ENCODE data around the gene AAR2.

The AAR2 gene

DNA sequence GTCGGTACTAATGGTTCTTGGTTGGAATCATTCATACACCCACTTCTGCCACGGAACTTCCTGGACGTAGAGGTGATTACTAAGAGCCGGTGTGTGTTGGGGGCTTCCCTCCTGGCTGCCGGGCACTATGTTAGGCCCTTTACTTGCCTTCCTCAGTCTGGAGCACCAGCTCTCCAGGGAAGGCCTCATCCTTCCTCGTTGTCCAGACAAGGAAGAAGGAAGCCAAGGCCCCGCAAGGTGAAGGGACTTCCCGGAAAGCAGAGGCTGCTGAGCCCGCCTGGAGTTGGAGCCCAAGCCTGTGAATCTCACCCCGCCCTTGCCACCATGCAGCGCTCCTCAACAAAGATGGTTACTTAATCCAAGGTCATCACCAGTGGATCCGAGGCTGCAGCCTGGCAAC lies 26.2 kb downstream of the AAR2 start:
- DNase-seq: no peak

DNA sequence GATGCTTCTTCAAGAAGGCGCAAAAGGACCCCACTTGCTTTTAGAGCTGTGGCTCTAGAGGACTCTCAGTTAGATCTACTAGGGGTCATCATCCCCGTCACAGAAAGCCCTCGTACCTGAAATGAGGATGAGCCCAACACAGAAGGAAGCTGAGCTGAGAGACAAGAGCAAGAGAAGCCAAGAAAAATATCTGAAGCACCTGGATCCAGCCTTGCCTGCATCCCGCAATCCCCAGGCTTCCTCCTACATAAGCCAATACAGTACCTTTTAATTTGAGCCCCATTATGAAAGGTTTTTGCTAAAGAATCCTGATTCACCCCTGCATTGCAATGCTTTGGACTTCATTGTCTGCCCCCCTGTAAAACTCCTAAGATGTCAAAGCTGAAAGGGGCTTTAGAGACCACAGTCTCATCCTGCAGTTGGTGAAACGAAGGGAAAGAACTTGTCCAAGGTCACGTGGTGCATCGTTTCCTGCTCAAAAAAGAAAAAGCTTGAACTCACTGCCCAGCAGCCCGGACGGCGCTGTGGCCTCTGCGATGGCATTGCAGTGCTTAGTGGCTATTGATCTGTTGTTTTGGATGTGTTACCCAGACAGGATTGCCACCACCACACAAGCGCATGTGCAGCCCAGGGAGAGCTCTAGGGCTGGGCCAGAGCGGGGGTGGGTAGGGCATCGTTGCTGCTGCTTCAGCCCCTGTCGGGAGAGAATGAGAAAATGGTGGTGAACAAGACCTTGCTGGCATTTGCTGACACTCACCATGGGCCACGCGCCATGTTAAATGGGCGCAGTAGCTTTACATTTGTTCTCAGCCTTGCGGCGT lies 28.4 kb downstream of the AAR2 start:
- no peak for DNase-seq

DNA sequence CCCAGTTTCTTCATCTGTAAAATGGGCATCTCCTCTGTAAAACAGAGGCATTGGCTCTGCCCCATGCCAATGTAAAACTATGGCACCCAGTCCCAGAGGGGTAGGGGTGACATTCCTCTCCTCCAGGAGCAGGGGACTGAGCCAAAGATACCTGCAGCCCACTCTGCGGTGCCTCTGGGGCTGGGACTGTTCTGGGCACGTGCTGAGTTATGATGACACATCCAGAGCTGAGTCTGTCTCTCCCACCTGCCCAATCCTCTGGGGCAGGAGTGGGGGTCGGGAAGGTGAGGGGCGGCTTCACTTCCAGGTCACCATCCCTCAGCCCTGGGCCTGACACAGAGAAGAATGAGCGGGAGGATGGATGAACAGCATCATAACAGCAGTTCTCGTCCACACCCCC lies 29.9 kb downstream of the AAR2 start:
- no peak for DNase-seq

DNA sequence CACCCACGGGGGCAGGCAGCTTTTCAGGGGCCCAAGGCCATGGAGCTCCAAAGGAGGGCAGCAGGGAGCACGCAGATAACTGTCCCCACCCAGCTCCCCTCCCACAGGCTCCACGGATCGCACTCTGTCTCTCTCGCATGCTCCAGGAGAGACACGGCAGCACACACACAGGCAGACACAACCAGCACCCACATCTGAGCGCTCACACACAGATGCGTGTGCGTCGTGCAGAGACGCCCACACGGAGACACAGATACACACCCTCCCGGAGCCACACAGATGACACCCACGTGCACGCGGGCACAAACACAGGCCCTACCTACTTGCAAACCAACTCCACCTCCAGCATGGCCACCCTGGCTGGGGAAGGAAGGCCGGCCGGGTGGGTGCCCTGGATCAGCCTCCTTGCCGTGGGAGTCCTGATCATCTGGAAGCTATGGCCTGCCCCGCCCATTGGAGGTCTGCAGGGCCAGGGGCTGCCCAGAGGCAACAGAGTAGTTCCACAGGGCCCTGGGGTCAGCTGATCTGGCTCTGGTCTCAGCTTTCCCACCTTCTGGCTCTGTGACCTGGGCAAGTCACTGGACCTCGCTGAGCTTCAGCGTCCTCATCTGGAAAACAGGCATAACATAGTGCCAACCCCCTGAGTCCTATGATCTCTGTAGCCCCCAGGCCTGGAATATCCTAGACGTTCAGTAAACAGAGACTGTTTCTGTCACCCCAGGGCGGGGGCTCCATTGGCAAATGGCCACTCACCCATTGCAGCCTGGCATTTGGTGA lies 31.5 kb downstream of the AAR2 start:
- DNase-seq: no peak

DNA sequence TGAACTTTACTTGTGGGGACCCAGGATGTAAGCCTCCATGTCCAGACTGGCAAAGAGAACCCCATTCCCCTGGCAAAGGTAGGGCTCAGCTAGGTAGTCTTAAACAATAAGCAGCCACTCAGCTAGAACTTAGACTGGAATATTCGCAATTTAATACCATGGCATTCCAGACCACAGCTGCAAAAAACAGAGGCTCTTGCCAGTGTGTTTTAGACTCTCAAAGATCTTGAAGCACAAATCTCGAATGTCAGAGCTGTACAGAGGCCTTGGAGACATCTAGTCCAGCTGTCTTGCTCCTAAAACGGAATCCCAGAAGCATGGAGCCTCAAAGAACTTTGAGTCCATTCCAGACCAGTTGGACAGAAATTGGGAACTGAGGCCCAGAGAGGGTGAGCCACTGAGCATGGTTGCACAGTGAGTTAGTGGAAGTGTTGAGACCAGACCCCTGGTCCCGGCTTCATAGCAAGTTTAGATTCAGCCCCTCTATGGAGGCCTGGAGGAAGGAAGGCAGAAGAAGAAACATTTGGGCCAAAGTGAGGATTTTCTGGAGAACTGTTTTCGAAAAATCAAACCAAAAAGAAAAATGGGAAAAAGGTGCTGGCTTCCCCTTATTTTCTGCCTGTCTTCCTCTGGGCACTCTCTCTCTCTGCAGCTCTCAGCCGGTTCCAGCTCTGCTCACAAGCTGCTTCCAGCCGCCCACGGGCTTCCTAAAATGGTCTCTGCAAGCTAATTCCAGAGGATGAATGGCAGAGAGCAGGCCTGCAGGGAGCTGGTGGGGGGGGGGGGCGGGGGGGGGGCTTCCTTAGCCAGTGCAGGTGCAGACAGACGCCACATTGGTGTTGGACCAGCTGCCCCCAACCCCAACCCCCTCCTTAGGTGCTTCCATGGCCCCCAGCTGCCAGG lies 32.4 kb downstream of the AAR2 start:
- DNase-seq: no peak

DNA sequence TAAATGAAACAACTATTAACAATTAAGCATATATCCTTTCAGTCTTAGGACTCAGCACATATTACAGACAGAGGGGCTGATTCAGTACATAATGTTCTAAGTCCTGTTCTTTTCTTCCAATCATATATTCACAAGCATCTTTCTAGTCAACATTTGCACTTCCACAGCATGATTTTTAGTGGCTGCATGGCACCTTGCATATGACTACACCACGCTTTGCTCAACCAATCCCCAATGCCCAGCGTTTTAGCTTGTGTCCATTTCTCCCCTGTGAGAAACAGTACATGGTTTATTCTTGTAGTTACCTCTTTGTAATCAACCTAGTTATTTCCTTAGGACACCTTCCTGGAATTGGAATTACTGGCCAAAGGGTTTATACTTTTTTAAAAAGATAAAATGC lies 33.2 kb downstream of the AAR2 start:
- DNase-seq: no peak

DNA sequence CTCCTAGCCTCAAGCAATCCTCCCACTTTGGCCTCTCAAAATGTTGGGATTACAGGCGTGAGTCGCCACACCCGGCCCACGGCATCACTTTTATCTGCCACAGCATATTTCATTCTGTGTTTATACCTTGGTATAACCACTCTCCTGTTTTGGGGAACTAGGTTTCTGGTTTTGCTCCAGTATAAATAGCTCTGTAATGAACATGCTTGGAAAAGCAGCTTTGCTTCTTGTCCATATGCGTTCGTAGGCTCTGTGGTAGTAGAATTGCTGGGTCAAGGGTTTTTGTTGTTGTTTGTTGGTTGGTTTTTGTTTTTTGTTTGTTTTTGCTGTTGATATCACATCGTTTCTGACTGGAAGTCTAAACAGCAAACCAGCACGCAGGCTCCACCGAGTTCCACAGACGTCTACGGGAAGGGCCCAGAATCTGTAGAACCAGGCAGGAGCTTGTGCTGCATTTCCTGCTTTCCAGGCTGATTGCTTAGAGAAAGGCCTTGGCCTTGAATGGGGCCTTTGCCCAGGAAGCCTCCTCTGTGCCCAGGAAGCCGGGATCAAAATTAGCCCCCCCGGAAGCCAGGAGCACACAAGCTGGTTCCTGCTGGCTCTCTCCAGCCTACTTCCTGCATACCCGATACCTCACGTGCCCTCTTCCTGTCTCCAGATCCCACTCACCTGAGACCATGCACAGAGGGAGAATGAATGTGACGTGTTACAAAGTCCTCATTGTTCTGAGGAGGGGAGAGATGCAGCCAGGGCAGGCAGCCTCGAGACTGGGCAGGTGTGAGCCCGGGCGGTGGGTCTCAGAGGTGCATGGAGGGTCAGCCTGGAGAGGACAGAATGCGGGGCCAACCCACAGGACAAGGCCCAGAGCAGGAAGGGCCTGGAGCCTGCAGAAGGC lies 34.7 kb downstream of the AAR2 start:
- DNase-seq: no peak

DNA sequence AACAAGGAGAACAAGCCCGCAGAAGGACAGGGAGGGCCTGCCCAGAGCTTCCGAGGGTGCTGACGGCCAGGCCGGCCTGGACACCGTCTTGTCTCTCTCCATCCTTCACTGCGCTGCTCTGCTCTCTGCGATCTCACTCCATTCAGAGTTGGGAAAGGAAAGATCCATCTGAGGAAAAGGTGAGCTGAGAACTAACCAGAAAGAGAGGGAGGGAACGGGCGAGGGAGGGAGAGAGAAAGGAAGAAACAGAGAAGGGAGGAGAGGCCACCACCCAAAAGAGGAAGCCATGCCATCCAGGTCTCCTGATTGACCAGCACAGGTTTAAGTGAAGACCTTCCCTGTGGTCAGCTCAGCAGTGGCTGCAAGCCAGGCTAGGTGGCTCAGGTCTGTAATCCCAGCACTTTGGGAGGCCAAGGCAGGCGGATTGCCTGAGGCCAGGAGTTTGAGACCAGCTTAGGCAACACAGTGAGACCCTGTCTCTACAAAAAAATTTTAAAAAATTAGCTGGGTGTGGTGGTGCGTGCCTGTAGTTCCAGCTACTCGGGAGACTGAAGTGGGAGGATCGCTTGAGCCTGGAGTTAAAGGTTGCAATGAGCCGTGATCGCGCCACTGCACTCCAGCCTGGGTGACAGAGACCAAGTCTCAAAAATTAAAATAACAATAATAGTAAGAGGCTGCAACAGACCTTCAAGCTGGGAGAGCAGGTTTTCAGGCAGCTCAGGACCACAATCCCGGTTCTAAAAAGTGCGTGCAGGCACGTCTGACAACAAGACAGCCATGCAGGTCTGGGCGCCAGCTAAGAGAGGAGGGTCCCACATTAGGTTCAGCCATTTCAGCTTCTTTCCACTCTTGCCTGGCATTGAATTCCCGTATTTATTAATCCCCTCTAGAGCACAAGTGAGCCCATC lies 35.6 kb downstream of the AAR2 start:
- DNase-seq: no peak

DNA sequence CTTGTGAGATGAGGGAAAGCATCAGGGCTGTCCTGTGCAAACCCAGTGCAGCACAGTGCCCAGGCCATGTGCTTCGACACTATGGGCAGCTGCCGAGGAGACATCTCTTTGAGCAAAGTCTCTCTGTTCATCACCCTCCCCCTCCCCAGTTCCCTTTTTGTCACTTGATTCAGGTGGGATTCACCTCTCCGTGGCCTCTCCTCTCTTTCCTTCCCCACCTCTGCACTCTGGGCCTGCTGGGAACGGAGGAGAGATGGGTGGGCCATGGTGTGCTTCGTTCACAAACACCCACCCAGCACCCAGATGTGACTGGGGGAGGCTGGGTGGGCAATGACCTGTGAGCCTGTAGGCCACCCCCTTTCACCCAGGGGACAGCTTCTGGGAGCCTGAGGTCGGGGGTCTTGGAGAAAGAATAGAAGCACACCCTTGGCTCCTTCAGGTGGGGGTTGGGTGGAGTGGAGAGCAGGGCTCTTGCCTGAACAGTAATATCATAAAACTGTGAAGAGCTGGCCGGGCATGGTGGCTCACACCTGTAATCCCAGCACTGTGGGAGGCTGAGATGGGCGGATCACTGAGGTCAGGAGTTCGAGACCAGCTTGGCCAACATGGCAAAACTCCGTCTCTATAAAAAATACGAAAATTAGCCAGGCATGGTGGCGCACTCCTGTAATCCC lies 36.4 kb downstream of the AAR2 start:
- DNase-seq: no peak

DNA sequence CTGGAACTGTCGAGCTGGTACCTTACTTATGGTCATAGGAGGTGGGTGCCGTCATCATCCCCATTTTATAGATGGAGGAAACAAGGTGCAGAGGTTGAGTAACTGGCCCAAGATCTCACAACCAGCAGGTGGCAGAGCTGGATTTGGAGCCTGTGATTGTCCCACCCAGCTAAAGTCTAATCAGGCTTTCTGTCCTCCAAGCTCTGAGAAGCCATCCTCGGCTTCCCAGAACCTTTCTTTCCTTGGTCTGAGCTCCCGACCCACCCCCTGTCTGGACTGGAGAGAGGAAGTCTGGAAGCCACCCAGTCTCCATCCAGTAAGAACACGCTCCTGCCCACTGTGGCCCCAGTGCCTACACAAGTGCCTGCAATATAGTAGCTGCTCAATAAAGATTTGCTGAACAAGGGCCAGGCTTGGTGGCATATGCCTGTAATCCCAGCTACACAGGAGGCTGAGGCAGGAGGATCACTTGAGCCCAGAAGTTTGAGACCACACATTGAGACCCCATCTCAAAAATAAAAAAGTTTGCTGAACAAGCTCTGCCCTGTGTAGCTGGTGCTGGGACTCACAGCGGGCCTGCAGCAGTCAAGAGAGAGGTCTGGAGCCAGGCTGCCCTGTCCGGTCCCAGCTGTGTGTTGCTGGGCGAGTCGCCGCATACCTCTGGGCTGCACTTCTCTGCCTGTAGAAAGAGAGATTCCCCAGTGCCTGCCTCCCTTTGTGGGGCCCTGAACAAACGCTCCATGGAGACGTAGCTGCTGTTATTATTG lies 37.3 kb downstream of the AAR2 start:
- no peak for DNase-seq

DNA sequence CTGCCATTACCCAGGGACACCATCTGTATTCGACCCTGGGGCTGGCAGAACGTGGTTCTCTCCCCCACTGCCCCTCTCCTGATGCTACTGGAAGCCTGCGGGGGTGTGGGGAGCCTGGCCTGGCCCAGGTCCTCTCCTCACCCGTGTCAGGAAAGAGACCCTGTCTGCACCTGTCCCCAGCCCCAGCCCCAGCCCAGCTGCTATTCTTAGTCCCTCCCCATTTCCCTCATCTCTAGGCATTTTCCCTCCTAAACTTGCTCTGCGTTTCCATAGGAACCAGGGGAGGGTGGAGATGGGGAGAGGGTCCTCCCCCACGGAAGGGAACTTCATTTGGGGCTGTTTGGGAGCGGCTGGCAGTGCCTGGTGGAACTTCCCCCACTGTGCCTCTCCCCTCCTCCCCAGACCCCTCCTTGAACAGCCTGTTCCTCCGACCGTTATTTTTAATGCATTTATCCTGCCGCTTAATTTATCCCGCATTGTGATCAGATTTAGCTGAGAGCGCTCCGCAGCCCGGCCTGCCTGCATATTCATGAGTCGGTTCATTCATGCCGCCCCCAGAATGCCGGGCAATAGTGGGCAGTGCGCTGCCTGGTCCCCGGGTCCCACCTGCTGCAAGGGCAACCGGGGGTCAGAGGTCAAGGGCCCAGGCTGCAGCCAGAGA lies 38.0 kb downstream of the AAR2 start:
- DNase-seq: no peak

DNA sequence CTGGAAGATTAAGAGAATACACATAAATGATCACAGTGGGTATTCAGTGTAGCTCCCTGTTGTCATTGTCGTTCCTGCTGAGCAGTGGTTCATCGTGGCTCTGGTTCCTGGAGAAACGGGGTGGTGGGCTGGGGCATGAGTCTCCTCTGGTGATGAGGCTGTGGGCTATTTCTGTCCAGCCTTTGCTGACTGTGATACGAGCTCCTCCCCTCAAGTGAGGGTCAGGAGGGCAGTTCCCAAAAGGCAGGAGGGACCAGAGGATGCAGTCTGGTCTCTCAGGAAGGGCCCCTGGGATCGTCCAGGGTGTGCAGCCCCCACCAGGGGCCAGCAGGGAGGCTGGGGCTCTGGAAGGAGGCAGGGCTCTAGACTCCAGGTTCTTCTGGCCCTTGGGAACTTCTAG lies 38.7 kb downstream of the AAR2 start:
- DNase-seq: no peak

DNA sequence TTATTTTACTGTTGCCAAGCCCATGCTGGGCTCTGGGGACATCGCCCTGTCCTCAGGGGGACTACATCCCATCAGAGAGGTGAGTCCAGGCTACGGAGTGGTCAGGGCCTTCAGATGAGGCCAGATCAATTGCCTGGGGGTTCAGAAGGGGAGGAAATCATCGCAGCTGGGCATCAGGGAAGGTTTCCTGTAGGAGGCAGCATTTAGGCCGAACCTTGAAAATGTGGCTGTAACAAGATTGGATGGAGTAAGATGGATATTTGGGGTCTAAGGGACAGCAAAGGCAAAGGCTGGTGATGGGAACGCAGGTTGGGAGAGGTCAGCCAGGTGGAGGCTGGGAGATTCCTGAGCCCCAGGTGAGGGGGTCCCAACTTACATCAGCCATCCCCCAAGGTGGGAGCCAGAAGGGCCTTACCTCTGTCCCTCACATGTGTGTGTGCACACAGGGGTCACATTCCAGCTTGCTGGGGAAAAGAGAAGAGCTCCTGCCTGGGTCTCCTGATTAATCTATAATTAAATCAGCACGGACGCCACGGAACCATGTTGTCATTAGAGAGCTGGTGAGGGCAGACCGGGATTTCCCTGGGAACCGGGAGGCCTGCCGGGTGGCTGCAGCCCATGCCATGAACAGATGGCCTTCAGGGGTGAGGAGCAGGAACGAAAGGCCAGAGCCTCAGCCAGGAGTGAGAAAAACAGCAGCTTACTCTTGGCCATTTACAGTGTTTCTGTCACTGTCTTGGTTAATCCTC lies 39.3 kb downstream of the AAR2 start:
- no peak for DNase-seq

DNA sequence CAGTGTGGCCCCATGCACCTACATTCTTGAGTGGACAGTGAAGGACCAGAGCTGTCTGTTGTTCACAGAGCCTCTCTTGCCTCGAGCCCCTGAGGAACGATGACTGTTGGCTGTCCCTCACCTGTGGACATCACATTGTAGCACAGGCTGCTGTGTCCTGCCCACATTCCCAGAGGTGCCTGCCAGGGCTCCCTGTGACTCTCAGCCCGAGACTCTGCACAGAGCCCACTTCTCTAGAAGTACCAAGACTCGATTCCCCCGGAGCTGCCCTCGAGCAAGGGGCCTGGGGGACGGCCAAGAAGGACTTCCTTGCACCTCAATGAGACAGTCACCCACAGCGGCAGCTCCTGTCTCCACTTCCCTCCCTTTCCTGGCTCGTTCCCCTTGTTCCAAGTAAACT lies 41.3 kb downstream of the AAR2 start:
- DNase-seq: no peak

DNA sequence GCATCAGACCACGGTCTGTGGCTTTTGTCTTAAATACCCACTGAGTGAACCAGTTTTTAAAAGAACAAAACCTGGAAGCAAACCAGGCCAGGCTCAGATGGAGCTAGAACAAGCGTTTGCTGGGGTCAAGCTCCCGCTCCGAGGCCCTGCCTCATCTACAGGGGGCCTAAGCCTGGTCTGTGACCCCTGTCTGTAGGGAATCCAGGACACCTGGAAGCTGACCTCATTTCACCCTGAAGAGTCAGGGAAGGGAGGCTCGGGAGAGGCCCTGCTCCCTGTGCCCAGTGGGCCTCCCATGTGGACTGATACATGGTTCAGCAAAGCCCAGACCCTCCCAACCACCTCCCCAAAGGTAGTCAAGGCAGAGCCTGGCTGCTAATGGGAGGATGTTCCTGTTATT lies 43.1 kb downstream of the AAR2 start:
- no peak for DNase-seq

DNA sequence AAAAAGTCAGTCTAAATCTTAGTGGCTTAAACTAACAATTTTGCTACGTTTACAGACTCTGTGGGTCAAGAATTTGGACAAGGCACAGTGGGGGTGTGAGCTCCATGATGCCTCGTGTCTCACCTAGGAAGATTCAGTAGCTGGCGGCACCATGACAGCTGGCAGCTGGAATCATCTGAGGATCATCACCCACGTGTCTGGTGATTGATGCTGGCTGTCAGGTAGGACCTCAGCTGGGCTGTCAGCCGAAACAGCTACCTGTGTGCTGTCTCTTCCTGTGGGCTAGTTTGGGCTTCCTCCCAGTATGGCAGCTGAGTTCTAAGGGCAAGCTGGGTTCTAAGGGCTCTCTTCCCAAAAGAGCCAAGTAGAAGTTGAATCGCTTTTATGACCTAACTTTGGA lies 43.5 kb downstream of the AAR2 start:
- DNase-seq: no peak

DNA sequence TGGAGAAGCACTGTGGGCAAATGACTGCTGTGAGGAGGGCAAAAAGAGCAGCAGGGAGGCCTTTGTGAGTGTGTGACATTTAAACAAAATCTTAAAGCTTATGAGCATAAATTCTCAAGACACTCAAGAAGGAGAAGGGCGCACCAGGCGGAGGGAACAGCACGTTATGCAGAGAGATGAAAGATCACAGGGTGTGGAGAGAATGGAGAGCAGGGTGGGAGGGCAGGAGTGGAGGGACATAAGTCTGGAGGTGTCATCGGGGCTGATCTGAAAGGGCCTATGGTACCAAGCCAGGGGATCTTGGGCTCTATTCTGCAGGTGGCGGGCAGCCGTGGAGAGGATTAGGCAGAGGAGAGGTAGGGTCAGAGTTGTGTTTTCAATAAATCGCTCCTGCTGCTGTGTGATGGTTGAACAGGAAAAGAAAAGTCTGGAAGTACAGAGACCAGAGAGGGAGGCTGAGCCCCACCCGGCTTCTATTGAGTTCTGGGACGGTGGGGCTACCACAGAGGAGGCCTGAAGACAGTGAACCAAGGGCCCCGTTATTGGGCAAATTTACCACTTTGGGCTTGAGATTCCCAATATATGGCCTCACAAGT lies 45.6 kb downstream of the AAR2 start:
- no peak for DNase-seq

DNA sequence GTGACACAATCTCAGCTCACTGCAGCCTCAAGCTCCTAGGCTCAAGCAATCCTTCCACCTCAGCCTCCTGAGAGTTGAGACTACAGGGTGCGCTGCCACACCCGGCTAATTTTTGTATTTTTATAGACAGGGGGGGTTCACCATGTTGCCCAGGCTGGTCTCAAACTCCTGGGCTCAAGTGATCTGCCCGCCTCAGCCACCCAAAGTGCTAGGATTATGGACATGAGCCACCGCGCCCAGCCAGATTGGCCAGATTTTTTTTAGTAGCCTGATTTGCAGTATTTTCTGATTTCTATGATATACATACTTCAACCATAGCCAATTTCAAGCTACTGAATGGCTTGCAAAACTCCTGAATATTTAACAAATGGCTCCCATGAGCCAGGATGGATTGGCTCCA lies 48.5 kb downstream of the AAR2 start:
- DNase-seq: no peak

Data from left hindlimb (tissue), 1 donor.